ENCODE results near the gene SYNM. TPM values are rescaled to one million over a fixed set of nuclear protein-coding genes. Genes with fewer than 3 reads are reported as not detected.

The SYNM gene
- total RNA-seq, 1 experiment from 2014 or later = 1.9 TPM

DNA sequence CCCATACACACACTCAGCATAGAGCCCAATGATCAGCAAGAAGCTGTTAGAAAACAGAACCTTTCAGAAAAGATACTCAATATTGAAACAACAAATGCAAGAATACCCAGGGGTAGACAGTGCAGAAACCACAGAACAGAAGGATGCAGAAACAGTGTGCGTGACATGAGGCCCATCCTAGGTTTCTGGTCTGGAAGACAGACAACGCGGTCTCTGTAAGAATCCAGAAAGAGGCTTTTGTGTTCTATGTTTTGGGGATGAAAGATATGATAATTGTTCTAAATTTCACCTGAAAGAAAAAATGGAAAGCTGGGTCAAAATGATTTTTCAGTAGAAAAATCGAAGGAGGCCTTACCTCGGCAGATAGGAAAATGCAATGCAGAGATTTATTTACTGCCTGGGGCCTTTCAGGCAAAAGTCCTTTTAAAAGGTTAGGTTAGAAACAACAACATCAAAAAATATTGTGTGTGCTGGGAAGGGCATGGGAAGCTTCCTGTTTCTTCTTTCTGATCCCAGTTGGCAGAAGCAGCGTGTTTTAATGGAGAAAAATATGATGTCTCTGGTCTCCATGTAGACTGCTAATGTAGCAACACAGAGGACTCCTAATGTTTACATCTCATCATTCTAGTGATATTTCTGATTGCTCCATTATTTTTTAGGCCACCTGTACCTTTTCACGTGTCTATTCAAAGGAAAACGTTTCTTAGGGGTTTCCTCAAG is 17.0 kb downstream of the SYNM start:
- Mint-ChIP-seq H3K9me3 (no peaks in the 10 kb centered on the region), H3K27me3 (ENCODE audit: low read depth) (no peaks in the 10 kb centered on the region), H3K4me3 (no peak overlapping the region), H3K4me1 (peaks cover 24 to 28% of the 10 kb centered on the region in 2 experiments), H3K36me3 (ENCODE audit: insufficient read depth in 1 of 3, low read depth in 3 of 3) (peaks cover 0 to 2% (median 0%) of the 10 kb centered on the region in 3 experiments; a peak in 2 of 7 replicates), H3K27ac (no peak overlapping the region)
- no peaks in the 10 kb centered on the region for H3K9me3 ChIP-seq (ENCODE audit: control insufficient read depth, low read depth, low read length)
- no peak overlapping the region for H3K4ac ChIP-seq (ENCODE audit: low read depth, low read length)
- no peak overlapping the region for H2BK12ac ChIP-seq (ENCODE audit: insufficient read length, low read depth, low read length)
- no peak overlapping the region for H4K5ac ChIP-seq (ENCODE audit: insufficient read length, low read depth, low read length)
- H3K56ac ChIP-seq (ENCODE audit: insufficient read length, low read depth, low read length) = no peak overlapping the region
- no peak overlapping the region for H3K23ac ChIP-seq (ENCODE audit: insufficient read length, low read depth, low read length)
- no peaks in the 10 kb centered on the region for H3K23me2 ChIP-seq (ENCODE audit: insufficient read length, low read depth, low read length, poor library complexity, severe bottlenecking)
- H3K9ac ChIP-seq (ENCODE audit: extremely low read depth, insufficient read length, low read length) = no peak overlapping the region
- H4K8ac ChIP-seq (replicated peaks; ENCODE audit: insufficient read length, low read depth, low read length) = no peak overlapping the region
- no peaks in the 10 kb centered on the region for H4K20me1 ChIP-seq (ENCODE audit: control insufficient read depth, insufficient read depth, insufficient read length)
- no peaks in the 10 kb centered on the region for H3K27me3 ChIP-seq (ENCODE audit: insufficient read depth, low read length)
- H3K79me2 ChIP-seq (ENCODE audit: insufficient read depth, low read length) = no peaks in the 10 kb centered on the region
- no peak overlapping the region for H3T11ph ChIP-seq (ENCODE audit: low read length)
- WGBS (ENCODE audit: extremely low coverage, insufficient read length, low lambda C conversion rate) = no CpG with 5 or more reads among the region's 8 CpGs
- no peak overlapping the region for H3K14ac ChIP-seq (ENCODE audit: insufficient read depth, low read length)
- H2AFZ ChIP-seq (ENCODE audit: low read length) = no peak overlapping the region
- no peak overlapping the region for H3K18ac ChIP-seq (ENCODE audit: insufficient read length, low read depth, low read length)
- H3K27ac ChIP-seq (ENCODE audit: insufficient read length, low read depth, low read length) = no peak overlapping the region
- H2BK20ac ChIP-seq (ENCODE audit: low read depth, low read length, poor library complexity, severe bottlenecking) = no peak overlapping the region
- no peak overlapping the region for H2BK15ac ChIP-seq (ENCODE audit: low read depth, low read length)
- H3K4me1 ChIP-seq (ENCODE audit: insufficient read depth, low read length) = no peaks in the 10 kb centered on the region; the same call in 1 of the 2 replicates
- no peaks in the 10 kb centered on the region for H3K79me1 ChIP-seq (ENCODE audit: insufficient read depth, low read depth, low read length, poor library complexity, severe bottlenecking)
- H4K91ac ChIP-seq (ENCODE audit: insufficient read length, low read depth, low read length) = no peak overlapping the region
- no peak overlapping the region for H2BK120ac ChIP-seq (ENCODE audit: low read depth, low read length, poor library complexity, severe bottlenecking)
- no peak overlapping the region for H2AK5ac ChIP-seq (ENCODE audit: insufficient read length, low read length)
- DNase-seq = no peak
- TF ChIP-seq, protein P1, sequence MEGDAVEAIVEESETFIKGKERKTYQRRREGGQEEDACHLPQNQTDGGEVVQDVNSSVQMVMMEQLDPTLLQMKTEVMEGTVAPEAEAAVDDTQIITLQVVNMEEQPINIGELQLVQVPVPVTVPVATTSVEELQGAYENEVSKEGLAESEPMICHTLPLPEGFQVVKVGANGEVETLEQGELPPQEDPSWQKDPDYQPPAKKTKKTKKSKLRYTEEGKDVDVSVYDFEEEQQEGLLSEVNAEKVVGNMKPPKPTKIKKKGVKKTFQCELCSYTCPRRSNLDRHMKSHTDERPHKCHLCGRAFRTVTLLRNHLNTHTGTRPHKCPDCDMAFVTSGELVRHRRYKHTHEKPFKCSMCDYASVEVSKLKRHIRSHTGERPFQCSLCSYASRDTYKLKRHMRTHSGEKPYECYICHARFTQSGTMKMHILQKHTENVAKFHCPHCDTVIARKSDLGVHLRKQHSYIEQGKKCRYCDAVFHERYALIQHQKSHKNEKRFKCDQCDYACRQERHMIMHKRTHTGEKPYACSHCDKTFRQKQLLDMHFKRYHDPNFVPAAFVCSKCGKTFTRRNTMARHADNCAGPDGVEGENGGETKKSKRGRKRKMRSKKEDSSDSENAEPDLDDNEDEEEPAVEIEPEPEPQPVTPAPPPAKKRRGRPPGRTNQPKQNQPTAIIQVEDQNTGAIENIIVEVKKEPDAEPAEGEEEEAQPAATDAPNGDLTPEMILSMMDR (conservative IDR thresholded peaks at IDR 0.05) = no peak
- no peak overlapping the region for H2BK5ac ChIP-seq (ENCODE audit: insufficient read length, low read length)
- H3K4me2 ChIP-seq (ENCODE audit: insufficient read depth, insufficient read length, low read length) = no peak overlapping the region

Measured in H9 (cell line).